G401.6 (cell line): ENCODE measurements around the gene FAM120A.

Source experiments
- FAIRE-seq: peaks from 2 replicates; lab custom pipeline; 2012; peaks lifted over from hg19 to GRCh38; lab: Jason Lieb, UNC

Gene FAM120A

DNA sequence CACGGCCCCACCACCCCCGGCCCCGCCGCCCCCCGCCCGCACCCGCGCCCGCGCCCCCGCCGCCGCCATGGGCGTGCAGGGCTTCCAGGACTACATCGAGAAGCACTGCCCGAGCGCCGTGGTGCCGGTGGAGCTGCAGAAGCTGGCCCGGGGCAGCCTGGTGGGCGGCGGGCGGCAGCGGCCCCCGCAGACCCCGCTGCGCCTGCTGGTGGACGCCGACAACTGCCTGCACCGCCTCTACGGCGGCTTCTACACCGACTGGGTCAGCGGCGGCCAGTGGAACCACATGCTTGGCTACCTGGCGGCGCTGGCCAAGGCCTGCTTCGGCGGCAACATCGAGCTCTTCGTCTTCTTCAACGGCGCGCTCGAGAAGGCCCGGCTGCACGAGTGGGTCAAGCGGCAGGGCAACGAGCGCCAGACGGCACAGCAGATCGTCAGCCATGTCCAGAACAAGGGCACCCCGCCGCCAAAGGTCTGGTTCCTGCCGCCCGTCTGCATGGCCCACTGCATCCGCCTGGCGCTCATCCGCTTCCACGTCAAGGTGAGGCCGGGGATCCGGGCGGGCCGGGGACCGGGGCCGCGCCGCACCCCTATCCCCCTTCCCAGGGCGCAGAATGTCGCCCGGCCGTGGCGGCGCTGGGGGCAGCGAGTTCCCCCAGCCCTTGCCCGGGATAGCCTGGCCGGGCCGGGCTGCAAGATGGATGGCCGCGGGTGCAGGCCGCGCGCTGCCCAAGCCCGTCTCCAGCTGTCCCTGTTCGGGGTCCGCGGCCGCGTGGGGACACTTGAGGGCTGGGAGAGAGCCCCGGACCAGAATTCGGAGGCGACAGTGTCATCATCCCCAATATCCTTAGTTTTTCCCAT is 594 bp downstream of the FAM120A start:
- no peak for FAIRE-seq

DNA sequence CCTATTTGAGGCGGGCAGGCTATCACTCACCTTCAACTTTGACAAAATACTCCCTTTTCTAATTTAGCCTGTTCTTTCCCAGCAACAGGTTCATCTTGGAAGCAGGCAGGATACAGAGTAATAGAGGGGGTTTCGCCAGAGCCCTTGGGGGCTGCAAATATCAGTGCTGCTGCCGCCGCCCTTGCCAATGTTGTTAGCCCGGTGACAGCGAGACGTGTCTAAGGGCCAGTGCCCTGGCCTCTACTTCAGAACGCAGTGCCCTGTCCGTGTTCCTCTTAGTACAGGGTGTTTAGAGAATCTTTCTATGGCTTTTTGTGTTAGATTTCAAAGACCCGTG is 1.2 kb downstream of the FAM120A start:
- FAIRE-seq, result no peak

- peak; percentile 97 for FAIRE-seq
These were observed 1.8 kb downstream of the FAM120A start, which contains the start of gene FAM120AOS for GRCh38 chr9:93453047-93453914. Gene FAM120AOS (minus strand): TSS chr9:93453581. CDS start chr9:93452709, 872 bp downstream.

DNA sequence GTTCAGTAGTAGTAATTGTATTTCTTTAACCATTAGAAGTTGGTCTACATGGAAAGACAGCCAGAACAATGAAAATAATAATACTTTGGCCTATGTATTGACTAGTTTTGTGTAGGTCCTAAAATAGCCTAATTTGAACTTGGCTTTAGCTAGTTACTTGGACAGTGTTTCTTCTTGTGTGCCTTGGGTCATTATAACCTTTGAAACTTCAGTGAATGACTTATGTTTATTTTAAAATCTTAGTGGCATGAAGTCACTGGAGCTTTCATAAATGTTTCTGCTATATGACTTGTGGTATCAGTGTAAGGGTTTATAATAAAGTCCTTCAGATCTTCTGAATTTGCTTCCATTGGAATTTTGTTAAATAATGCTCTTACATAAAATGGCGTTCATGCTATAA is 4.5 kb downstream of the FAM120A start:
- FAIRE-seq, result no peak

DNA sequence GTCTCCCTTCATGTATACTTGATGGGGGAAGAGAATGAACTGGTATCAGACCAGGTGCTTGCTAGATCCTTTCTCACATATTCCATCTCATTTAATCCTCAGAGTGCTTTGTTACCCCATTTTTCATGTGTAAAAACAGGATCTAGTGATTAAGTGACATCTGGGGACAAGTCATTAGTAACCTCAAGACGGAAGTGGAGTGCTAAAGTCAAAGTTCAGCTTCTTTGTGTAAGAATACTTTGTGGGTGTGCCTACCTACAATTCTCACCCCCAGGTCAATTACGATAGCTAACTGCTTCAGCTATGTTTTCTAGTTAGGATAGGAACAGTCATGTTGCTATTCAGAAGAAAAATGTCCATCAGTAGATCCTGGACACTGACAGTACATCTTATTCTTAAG is 5.0 kb downstream of the FAM120A start:
- FAIRE-seq, result no peak

- no peak for FAIRE-seq
These were observed 5.5 kb downstream of the FAM120A start for GRCh38 chr9:93457006-93457405.

DNA sequence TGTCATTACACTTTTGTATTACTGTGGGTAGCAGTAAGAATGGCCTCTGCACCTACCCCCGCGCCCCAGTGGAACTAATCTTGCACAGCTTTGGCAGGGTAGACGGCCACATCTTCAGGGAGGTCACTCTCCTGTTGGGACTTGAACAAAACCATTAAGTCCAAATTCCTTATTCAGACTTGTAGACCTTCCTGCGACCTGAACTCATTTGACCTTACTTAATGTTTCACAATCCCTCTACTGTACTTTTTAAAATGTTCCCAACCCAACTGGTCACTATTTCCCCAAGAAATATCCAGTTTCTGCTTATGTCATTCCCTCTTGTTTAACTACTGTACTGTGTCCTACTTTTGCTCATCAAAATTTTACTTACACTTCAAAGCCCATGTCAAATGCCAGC is 7.2 kb downstream of the FAM120A start:
- no peak for FAIRE-seq

GRCh38 chr9:93459432-93459847 is 8.0 kb downstream of the FAM120A start:
- no peak for FAIRE-seq

GRCh38 chr9:93460689-93461413 is 9.4 kb downstream of the FAM120A start:
- no peak for FAIRE-seq

GRCh38 chr9:93461414-93461743 is 9.9 kb downstream of the FAM120A start:
- peak; percentile 13 for FAIRE-seq

GRCh38 chr9:93461821-93462220 is 10.3 kb downstream of the FAM120A start:
- FAIRE-seq, result no peak

GRCh38 chr9:93463638-93464248 is 12.3 kb downstream of the FAM120A start:
- FAIRE-seq, result no peak

DNA sequence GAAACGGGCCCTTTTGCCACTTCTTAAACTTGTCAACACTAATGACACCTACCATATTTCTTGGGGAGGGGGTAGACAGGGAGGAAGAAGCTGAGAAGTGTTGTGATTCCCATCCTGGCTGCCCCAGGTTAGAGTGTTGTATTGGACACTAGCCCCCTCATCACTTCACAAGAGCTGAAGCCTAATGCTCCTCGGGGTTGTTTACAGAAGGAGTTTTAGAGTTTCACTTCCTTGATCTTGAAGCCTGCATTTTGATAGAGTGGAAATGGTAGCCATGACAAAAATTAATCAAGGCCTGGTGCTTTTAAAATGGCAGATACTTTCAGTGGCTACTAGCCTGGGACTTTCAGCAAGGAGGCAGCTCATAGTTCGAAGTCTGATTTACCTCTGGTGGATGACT is 12.9 kb downstream of the FAM120A start:
- no peak for FAIRE-seq

DNA sequence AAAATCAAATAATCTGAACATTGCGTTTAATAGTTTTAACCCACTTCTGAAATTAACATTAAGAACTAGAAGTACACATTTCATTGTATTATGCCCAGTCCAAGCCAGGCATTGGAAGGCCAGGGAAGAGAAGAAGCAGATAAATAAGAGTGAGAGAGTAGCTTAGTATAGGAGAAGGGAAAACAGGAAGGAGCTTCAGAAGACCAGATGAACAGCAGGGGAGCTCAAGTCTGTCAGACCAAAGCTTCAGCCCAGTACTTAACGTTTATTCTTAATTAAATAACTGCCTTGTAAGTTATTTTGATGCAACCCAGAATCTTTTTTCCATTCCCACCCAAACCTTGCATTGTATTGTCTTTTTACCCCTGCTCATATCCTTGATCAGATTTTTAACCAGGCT is 13.4 kb downstream of the FAM120A start:
- FAIRE-seq, result no peak

DNA sequence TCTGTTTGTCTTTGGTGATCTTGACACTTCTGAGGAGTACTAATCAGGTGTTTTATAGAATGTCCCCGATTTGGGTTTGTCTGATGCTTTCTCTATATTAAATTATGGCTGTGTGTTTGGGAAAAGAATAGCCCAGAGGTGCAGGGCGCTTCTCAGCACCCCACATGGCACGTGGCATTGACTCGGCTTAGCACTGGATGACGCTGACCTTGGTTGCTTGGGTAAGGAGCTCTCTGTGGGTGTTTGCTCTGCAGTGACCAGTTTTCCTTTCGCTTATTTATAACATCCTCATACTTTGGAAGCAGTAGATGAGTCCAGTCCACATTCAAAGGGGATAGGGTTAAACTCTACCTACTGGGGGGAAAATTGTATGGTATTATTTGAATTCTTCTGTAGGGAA is 14.4 kb downstream of the FAM120A start:
- FAIRE-seq, result no peak

- no peak for FAIRE-seq
These were observed 15.1 kb downstream of the FAM120A start for GRCh38 chr9:93466416-93467061.

DNA sequence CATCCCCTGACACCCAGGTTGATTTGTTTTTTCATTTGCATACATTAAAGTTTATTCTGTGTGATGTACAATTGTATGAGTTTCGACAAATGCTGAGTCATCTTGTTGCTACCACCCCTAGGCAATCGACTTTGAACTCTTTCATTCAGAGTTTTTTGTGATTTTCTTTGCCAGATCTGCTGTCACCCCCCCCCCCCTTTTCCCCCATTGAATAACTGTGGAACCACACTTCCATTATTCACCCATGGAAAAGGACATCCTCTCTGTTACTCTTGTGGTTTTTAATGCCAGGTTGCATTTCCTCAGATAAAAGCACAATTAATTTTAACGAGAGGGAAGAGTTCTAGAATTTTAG is 15.6 kb downstream of the FAM120A start:
- FAIRE-seq, result no peak

DNA sequence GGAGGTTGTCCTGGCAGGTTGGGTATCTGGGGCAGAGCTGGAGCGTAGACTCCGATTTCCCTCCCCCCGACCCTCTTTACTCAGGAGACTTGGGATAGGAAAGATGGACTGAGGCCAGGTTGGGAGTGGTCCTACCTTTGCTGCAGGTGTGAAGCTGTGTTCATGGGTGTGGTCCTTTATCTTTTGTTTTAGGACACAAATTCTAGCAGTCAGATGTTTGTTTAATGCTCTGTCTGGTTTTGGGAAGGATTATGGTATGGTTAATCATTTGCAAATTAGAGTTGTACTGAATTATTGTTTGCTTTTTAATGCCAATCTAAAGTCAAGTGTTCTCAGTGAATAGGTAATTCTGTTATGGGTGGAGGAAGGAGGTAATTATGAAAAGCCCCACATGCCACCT is 16.0 kb downstream of the FAM120A start:
- no peak for FAIRE-seq

DNA sequence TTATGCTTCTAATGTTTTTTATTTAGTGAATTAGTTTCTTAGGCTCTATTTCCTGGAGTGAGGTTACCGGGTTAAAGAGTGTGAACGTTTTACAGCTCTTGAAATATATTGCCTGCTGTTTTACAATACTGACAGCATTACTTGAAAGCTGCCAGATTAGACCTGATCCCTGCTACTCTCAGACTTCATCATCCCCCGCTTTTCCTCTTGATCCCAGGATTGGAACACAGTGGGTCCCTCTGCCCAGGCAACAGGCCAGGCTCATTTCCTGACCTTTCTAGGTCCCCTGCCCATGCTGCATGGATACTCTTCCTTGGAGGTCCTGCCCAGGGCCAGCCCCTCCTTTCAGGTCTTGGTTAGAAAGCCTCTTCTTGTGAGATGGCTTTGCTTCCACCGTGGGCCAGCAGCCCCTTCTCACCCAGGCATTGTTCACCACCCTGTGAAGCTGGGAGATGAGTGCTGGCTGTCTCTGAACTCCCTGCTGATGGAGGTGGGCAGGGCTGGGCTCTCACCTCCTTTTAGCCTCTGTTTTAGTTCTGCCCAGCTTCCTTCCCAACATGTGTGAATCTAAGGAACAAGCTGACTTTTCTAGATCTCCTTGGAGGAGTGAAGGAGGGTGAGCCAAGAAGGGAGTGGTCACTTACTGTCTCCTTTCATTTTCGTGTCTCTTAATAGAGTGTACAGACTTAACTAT is 17.4 kb downstream of the FAM120A start:
- FAIRE-seq, result no peak

DNA sequence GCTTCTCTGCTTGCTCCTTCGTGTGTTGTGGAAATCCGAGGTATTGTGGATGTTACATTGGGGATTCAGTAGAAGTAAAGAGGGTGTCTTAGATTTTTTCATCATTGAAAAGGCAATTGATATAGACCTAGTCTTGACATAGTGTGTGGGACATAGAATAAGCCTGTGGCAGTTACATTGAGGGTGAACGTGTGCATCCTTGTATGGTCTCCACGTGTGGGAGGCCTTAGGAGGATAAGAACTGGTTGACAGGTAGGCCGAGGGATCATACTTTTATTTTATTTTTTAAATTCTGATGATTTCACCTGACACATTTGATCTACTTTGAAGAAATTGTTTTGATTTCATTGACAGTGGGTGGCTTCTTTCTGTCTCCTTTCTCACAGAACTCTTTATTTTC is 18.9 kb downstream of the FAM120A start:
- FAIRE-seq, result no peak

DNA sequence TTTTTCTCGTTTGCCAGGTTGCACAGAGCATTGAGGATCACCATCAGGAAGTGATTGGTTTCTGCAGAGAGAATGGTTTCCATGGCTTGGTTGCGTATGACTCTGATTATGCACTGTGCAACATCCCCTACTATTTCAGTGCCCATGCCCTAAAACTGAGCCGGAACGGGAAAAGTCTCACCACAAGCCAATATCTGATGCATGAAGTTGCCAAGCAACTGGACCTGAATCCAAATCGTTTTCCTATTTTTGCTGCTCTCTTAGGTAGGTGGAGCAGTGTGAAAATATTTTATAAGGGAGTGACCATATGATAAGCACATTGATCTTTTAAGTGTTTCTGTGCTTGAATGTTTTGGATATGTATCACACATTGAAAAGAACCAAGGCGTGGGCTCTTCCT is 19.6 kb downstream of the FAM120A start:
- no peak for FAIRE-seq
